ENCODE measurements around the gene UNC5C. TPM values are rescaled to one million over a fixed set of nuclear protein-coding genes. Genes with fewer than 3 reads are reported as not detected.

UNC5C gene
- total RNA-seq, 1 donor from 2014 or later = 0.97 TPM

- H3K27ac Mint-ChIP-seq (ENCODE audit: unreplicated experiment) = no peak overlapping the region
- peaks cover 2% of the 10 kb centered on the region for H3K4me1 Mint-ChIP-seq (ENCODE audit: unreplicated experiment)
- H3K4me3 Mint-ChIP-seq (ENCODE audit: unreplicated experiment) = no peak overlapping the region
- no peaks in the 10 kb centered on the region for H3K36me3 Mint-ChIP-seq (ENCODE audit: low read depth, unreplicated experiment)
- no peak for TF ChIP-seq CTCF (IDR thresholded peaks at IDR 0.05; ENCODE audit: unreplicated experiment)
- no peaks in the 10 kb centered on the region for H3K9me3 Mint-ChIP-seq (ENCODE audit: unreplicated experiment)
- no peaks in the 10 kb centered on the region for H3K27me3 Mint-ChIP-seq (ENCODE audit: unreplicated experiment)
- DNase-seq (ENCODE audit: low spot score) = no peak
These were observed 43.6 kb downstream of the UNC5C start for GRCh38 chr4:95505151-95505550.

- H3K36me3 Mint-ChIP-seq (ENCODE audit: low read depth, unreplicated experiment) = no peaks in the 10 kb centered on the region
- TF ChIP-seq CTCF (IDR thresholded peaks at IDR 0.05; ENCODE audit: unreplicated experiment) = no peak
- no peak for DNase-seq (ENCODE audit: low spot score)
- H3K4me3 Mint-ChIP-seq (ENCODE audit: unreplicated experiment) = no peak overlapping the region
- H3K9me3 Mint-ChIP-seq (ENCODE audit: unreplicated experiment) = no peaks in the 10 kb centered on the region
- peaks cover 2% of the 10 kb centered on the region for H3K4me1 Mint-ChIP-seq (ENCODE audit: unreplicated experiment)
- no peaks in the 10 kb centered on the region for H3K27me3 Mint-ChIP-seq (ENCODE audit: unreplicated experiment)
- no peak overlapping the region for H3K27ac Mint-ChIP-seq (ENCODE audit: unreplicated experiment)
These were observed 44.3 kb downstream of the UNC5C start for GRCh38 chr4:95504501-95504900.

GRCh38 chr4:95500361-95500760, 48.4 kb downstream of the UNC5C start:
- H3K4me1 Mint-ChIP-seq (ENCODE audit: unreplicated experiment) = peaks cover 2% of the 10 kb centered on the region
- no peaks in the 10 kb centered on the region for H3K36me3 Mint-ChIP-seq (ENCODE audit: low read depth, unreplicated experiment)
- H3K27me3 Mint-ChIP-seq (ENCODE audit: unreplicated experiment) = no peaks in the 10 kb centered on the region
- DNase-seq (ENCODE audit: low spot score) = no peak
- H3K27ac Mint-ChIP-seq (ENCODE audit: unreplicated experiment) = no peak overlapping the region
- H3K4me3 Mint-ChIP-seq (ENCODE audit: unreplicated experiment) = no peak overlapping the region
- TF ChIP-seq CTCF (IDR thresholded peaks at IDR 0.05; ENCODE audit: unreplicated experiment) = no peak
- no peaks in the 10 kb centered on the region for H3K9me3 Mint-ChIP-seq (ENCODE audit: unreplicated experiment)

- H3K27ac Mint-ChIP-seq (ENCODE audit: unreplicated experiment) = no peak overlapping the region
- no peak for DNase-seq (ENCODE audit: low spot score)
- no peaks in the 10 kb centered on the region for H3K4me1 Mint-ChIP-seq (ENCODE audit: unreplicated experiment)
- H3K9me3 Mint-ChIP-seq (ENCODE audit: unreplicated experiment) = no peaks in the 10 kb centered on the region
- no peaks in the 10 kb centered on the region for H3K27me3 Mint-ChIP-seq (ENCODE audit: unreplicated experiment)
- no peak overlapping the region for H3K4me3 Mint-ChIP-seq (ENCODE audit: unreplicated experiment)
- no peaks in the 10 kb centered on the region for H3K36me3 Mint-ChIP-seq (ENCODE audit: low read depth, unreplicated experiment)
- no peak for TF ChIP-seq CTCF (IDR thresholded peaks at IDR 0.05; ENCODE audit: unreplicated experiment)
These were observed 49.5 kb downstream of the UNC5C start for GRCh38 chr4:95499291-95499696.

- Mint-ChIP-seq H3K27me3 (ENCODE audit: unreplicated experiment) (no peaks in the 10 kb centered on the region), H3K36me3 (ENCODE audit: low read depth, unreplicated experiment) (no peaks in the 10 kb centered on the region), H3K4me1 (ENCODE audit: unreplicated experiment) (no peaks in the 10 kb centered on the region), H3K9me3 (ENCODE audit: unreplicated experiment) (no peaks in the 10 kb centered on the region), H3K4me3 (ENCODE audit: unreplicated experiment) (no peak overlapping the region), H3K27ac (ENCODE audit: unreplicated experiment) (no peak overlapping the region)
- TF ChIP-seq CTCF (IDR thresholded peaks at IDR 0.05; ENCODE audit: unreplicated experiment) = no peak
- no peak for DNase-seq (ENCODE audit: low spot score)
These were observed 54.6 kb downstream of the UNC5C start for GRCh38 chr4:95494186-95494585.
